AG04449 (cell line): Measurements from ENCODE around the gene PTEN.

Experiments used
- CTCF ChIA-PET: fragments of 350-600 bp; formaldehyde crosslinking; extraction: SDS; loops from one replicate; lab custom pipeline; 2021; ENCODE audit warnings: antibody characterized with exemption; lab: Yijun Ruan, JAX
- POLR2A ChIA-PET: fragments of 400-600, 350-600 bp; formaldehyde crosslinking; extraction: SDS; loops from one replicate; lab custom pipeline; 2020; ENCODE audit warnings: antibody characterized with exemption, inconsistent platforms; lab: Yijun Ruan, JAX
- DNase-seq: peaks from one replicate; pipeline ENCODE4 v3.0.0-alpha.2; 2010; ENCODE audit warnings: low read depth, low spot score
- H3K4me3 ChIP-seq: 2 replicates; pipeline ENCODE4 v1.5.1; 2011; ENCODE audit warnings: low read depth, mild to moderate bottlenecking, control low read depth, low read length
- CTCF ChIP-seq: IDR thresholded peaks from one replicate; pipeline ENCODE4 v1.5.1; 2011; ENCODE audit warnings: mild to moderate bottlenecking, moderate library complexity, low read length, control low read depth, inconsistent platforms; ENCODE audit not compliant: insufficient read depth; ENCODE audit errors: missing control alignments

Gene PTEN

GRCh38 chr10:87836098-87836497, 27.3 kb upstream of the PTEN start:
- DNase-seq: no peak
- CTCF ChIA-PET: no interaction called here
- no peak for TF ChIP-seq CTCF
- no peak overlapping the region for H3K4me3 ChIP-seq
- POLR2A ChIA-PET: no interaction called here

- ChIA-PET CTCF (interaction anchor here (1.1 to 1.5 kb wide), 2 partner anchors 9 to 23 kb away, joined by 3 to 4 read pairs; no protein-coding TSS in a partner anchor), POLR2A (no interaction called here)
Measured at GRCh38 chr10:87837445-87837844, 26.0 kb upstream of the PTEN start.

GRCh38 chr10:87838650-87839049, 24.8 kb upstream of the PTEN start:
- POLR2A ChIA-PET: no interaction called here
- DNase-seq: no peak
- CTCF ChIA-PET: interaction anchor here (0.8 to 1.5 kb wide), 3 partner anchors 10 to 24 kb away, joined by 3 to 4 read pairs (median 3); no protein-coding TSS in a partner anchor
- TF ChIP-seq CTCF: no peak
- no peak overlapping the region for H3K4me3 ChIP-seq

More at GRCh38 chr10:87837445-87837844, 26.0 kb upstream of the PTEN start:
- TF ChIP-seq CTCF: no peak
- H3K4me3 ChIP-seq: no peak overlapping the region
- DNase-seq: no peak

GRCh38 chr10:87841186-87841585, 22.2 kb upstream of the PTEN start:
- H3K4me3 ChIP-seq: no peak overlapping the region
- no peak for DNase-seq
- no peak for TF ChIP-seq CTCF
- ChIA-PET CTCF (interaction anchor here (1.0 to 1.7 kb wide), 4 partner anchors 9 to 712 kb away, joined by 3 to 4 read pairs (median 4); no protein-coding TSS in a partner anchor), POLR2A (no interaction called here)

GRCh38 chr10:87842220-87842641, 21.2 kb upstream of the PTEN start:
- CTCF ChIA-PET: interaction anchor here (1.0 to 1.7 kb wide), 5 partner anchors 8 to 711 kb away, joined by 3 to 4 read pairs (median 4); no protein-coding TSS in a partner anchor
- no peak overlapping the region for H3K4me3 ChIP-seq
- no peak for DNase-seq
- POLR2A ChIA-PET: no interaction called here
- TF ChIP-seq CTCF: no peak

GRCh38 chr10:87842776-87843497, 20.5 kb upstream of the PTEN start:
- ChIA-PET POLR2A (no interaction called here), CTCF (interaction anchor here (1.2 to 1.7 kb wide), 3 partner anchors 19 to 711 kb away, joined by 3 to 4 read pairs (median 3); no protein-coding TSS in a partner anchor)
- no peak for DNase-seq
- H3K4me3 ChIP-seq: no peak overlapping the region
- no peak for TF ChIP-seq CTCF
